ENCODE measurements around the gene ARHGAP12.

Gene ARHGAP12

DNA sequence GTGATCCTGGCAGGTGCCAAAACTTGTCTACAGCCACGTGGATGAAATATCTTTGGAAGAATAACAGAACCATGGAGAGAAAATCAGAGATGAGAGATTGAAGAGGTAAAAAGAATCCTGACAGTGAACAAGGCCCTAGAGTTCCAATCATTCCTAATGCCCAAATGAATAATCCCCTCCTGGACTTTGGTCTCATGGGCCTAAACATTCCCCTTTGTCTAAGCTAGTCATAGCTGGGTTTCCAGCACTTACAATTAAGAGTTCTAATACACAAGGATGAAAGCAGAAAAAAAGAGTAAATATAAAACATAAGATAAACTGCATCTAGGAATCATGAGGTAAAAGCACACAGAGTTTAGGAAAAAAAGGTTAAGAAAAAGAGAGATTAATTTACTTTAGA lies 40.2 kb downstream of the ARHGAP12 start:
- Histone ChIP-seq H3K4me1 (ENCODE audit: control insufficient read depth, insufficient read depth, low read length) (no peaks in the 10 kb centered on the region), H3K4me3 (ENCODE audit: low read depth, low read length) (no peak overlapping the region), H3K9me3 (ENCODE audit: control insufficient read depth, insufficient read depth, low read depth, low read length) (no peaks in the 10 kb centered on the region), H3K27ac (ENCODE audit: extremely low read depth, low read depth, low read length) (no peak overlapping the region), H3K36me3 (ENCODE audit: control insufficient read depth in 2 of 2, insufficient read depth in 1 of 2, low read length in 2 of 2) (no peaks in the 10 kb centered on the region)
- no peak for TF ChIP-seq ZNF302 (tag by site-specific recombination; IDR thresholded peaks at IDR 0.05; ENCODE audit: low read depth)
- TF ChIP-seq ZNF248 (tag by site-specific recombination; IDR thresholded peaks at IDR 0.05): no peak
- TF ChIP-seq KLF8 (tag by site-specific recombination; IDR thresholded peaks at IDR 0.05): no peak
- TF ChIP-seq ZNF555 (tag by site-specific recombination; conservative IDR thresholded peaks at IDR 0.05): no peak
- ChIA-PET CTCF (no interaction called here), POLR2A (no interaction called here)

DNA sequence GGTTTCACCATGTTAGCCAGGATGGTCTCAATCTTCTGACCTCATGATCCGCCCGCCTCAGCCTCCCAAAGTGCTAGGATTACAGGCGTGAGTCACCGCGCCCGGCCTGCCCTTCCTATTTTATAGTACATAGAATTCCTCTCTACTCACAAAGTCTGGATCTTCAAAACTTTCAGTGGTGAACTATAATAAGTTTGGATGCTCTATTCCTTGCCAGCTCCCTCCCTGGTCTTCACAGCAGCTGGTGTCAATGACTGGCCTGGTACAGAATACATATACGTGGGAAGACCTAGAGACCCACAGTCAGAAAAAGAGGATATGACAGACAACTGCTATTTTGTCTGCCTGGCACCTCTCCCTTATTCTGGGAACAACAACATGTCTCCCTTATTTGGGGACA lies 40.8 kb downstream of the ARHGAP12 start:
- TF ChIP-seq, protein P1, sequence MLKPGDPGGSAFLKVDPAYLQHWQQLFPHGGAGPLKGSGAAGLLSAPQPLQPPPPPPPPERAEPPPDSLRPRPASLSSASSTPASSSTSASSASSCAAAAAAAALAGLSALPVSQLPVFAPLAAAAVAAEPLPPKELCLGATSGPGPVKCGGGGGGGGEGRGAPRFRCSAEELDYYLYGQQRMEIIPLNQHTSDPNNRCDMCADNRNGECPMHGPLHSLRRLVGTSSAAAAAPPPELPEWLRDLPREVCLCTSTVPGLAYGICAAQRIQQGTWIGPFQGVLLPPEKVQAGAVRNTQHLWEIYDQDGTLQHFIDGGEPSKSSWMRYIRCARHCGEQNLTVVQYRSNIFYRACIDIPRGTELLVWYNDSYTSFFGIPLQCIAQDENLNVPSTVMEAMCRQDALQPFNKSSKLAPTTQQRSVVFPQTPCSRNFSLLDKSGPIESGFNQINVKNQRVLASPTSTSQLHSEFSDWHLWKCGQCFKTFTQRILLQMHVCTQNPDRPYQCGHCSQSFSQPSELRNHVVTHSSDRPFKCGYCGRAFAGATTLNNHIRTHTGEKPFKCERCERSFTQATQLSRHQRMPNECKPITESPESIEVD (tag by site-specific recombination; IDR thresholded peaks at IDR 0.05): no peak
- no peak overlapping the region for H3K27ac ChIP-seq (ENCODE audit: extremely low read depth, low read depth, low read length)
- POLR2A ChIA-PET: no interaction called here
- CTCF ChIA-PET: no interaction called here
- H3K9me3 ChIP-seq (ENCODE audit: control insufficient read depth, insufficient read depth, low read depth, low read length): no peaks in the 10 kb centered on the region
- no peaks in the 10 kb centered on the region for H3K4me1 ChIP-seq (ENCODE audit: control insufficient read depth, insufficient read depth, low read length)
- H3K36me3 ChIP-seq (ENCODE audit: control insufficient read depth in 2 of 2, insufficient read depth in 1 of 2, low read length in 2 of 2): no peaks in the 10 kb centered on the region
- H3K4me3 ChIP-seq (ENCODE audit: low read depth, low read length): no peak overlapping the region

DNA sequence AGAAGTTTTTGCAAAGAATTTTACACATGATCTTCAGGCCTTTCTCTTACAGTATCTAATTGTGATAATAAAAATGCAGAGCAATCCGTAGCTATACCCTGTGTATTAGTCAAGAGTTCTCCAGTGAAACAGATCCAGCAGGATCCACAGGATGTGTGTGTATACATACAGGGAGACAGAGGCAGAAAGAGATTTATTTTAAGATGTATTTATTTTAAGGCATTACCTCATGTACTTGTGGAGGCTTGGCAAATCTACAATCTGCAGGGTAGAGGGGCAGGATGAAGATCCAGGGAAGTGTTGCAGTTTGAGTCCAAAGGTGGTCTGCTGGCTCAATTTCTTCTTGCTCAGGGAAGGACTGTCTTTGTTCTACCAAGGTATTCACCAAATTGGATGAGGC lies 41.7 kb downstream of the ARHGAP12 start:
- Histone ChIP-seq H3K36me3 (ENCODE audit: control insufficient read depth in 2 of 2, insufficient read depth in 1 of 2, low read length in 2 of 2) (no peaks in the 10 kb centered on the region), H3K4me1 (ENCODE audit: control insufficient read depth, insufficient read depth, low read length) (no peaks in the 10 kb centered on the region)
- CTCF ChIA-PET: interaction anchor here (1.4 kb wide), 1 partner anchor 25 kb away, joined by 3 read pairs; no protein-coding TSS in a partner anchor

More for the DNA sequence above, 41.7 kb downstream of the ARHGAP12 start:
- Histone ChIP-seq H3K27ac (ENCODE audit: extremely low read depth, low read depth, low read length) (no peak overlapping the region), H3K4me3 (ENCODE audit: low read depth, low read length) (no peak overlapping the region), H3K9me3 (ENCODE audit: control insufficient read depth, insufficient read depth, low read depth, low read length) (no peaks in the 10 kb centered on the region)
- TF ChIP-seq MEIS1 (CRISPR knock-in tag; IDR thresholded peaks at IDR 0.05; ENCODE audit: borderline replicate concordance): no peak
- TF ChIP-seq KLF7 (tag by site-specific recombination; IDR thresholded peaks at IDR 0.05; ENCODE audit: borderline replicate concordance): no peak
- TF ChIP-seq ZSCAN23 (tag by site-specific recombination; IDR thresholded peaks at IDR 0.05): no peak
- TF ChIP-seq TRIM28 (IDR thresholded peaks at IDR 0.05; ENCODE audit: borderline replicate concordance, low read length): no peak
- no peak for TF ChIP-seq ZNF701 (tag by site-specific recombination; IDR thresholded peaks at IDR 0.05)
- TF ChIP-seq, protein P2, sequence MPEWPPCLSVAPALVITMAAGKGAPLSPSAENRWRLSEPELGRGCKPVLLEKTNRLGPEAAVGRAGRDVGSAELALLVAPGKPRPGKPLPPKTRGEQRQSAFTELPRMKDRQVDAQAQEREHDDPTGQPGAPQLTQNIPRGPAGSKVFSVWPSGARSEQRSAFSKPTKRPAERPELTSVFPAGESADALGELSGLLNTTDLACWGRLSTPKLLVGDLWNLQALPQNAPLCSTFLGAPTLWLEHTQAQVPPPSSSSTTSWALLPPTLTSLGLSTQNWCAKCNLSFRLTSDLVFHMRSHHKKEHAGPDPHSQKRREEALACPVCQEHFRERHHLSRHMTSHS (tag by site-specific recombination; IDR thresholded peaks at IDR 0.05): no peak
- TF ChIP-seq, protein P3, sequence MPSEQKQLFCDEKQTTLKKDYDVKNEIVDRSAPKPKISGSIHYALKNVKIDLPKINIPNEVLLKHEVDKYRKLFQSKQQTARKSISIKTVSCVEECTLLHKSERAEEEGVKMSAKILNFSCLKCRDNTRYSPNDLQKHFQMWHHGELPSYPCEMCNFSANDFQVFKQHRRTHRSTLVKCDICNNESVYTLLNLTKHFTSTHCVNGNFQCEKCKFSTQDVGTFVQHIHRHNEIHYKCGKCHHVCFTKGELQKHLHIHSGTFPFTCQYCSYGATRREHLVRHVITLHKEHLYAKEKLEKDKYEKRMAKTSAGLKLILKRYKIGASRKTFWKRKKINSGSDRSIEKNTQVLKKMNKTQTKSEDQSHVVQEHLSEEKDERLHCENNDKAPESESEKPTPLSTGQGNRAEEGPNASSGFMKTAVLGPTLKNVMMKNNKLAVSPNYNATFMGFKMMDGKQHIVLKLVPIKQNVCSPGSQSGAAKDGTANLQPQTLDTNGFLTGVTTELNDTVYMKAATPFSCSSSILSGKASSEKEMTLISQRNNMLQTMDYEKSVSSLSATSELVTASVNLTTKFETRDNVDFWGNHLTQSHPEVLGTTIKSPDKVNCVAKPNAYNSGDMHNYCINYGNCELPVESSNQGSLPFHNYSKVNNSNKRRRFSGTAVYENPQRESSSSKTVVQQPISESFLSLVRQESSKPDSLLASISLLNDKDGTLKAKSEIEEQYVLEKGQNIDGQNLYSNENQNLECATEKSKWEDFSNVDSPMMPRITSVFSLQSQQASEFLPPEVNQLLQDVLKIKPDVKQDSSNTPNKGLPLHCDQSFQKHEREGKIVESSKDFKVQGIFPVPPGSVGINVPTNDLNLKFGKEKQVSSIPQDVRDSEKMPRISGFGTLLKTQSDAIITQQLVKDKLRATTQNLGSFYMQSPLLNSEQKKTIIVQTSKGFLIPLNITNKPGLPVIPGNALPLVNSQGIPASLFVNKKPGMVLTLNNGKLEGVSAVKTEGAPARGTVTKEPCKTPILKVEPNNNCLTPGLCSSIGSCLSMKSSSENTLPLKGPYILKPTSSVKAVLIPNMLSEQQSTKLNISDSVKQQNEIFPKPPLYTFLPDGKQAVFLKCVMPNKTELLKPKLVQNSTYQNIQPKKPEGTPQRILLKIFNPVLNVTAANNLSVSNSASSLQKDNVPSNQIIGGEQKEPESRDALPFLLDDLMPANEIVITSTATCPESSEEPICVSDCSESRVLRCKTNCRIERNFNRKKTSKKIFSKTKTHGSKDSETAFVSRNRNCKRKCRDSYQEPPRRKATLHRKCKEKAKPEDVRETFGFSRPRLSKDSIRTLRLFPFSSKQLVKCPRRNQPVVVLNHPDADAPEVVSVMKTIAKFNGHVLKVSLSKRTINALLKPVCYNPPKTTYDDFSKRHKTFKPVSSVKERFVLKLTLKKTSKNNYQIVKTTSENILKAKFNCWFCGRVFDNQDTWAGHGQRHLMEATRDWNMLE (tag by site-specific recombination; conservative IDR thresholded peaks at IDR 0.05; ENCODE audit: low read depth): no peak
- TF ChIP-seq KLF16 (tag by site-specific recombination; IDR thresholded peaks at IDR 0.05): no peak
- no peak for TF ChIP-seq OVOL3 (tag by site-specific recombination; IDR thresholded peaks at IDR 0.05)
- TF ChIP-seq, protein P4, sequence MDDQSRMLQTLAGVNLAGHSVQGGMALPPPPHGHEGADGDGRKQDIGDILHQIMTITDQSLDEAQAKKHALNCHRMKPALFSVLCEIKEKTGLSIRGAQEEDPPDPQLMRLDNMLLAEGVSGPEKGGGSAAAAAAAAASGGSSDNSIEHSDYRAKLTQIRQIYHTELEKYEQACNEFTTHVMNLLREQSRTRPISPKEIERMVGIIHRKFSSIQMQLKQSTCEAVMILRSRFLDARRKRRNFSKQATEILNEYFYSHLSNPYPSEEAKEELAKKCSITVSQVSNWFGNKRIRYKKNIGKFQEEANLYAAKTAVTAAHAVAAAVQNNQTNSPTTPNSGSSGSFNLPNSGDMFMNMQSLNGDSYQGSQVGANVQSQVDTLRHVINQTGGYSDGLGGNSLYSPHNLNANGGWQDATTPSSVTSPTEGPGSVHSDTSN (CRISPR knock-in tag; IDR thresholded peaks at IDR 0.05): no peak
- no peak for TF ChIP-seq ZNF621 (tag by site-specific recombination; IDR thresholded peaks at IDR 0.05)
- no peak for TF ChIP-seq ZNF664 (tag by site-specific recombination; IDR thresholded peaks at IDR 0.05)
- no peak for TF ChIP-seq ZNF292 (tag by site-specific recombination; IDR thresholded peaks at IDR 0.05; ENCODE audit: borderline replicate concordance, low read depth)
- no peak for TF ChIP-seq ZNF521 (tag by site-specific recombination; IDR thresholded peaks at IDR 0.05)
- TF ChIP-seq ZNF24 (tag by site-specific recombination; IDR thresholded peaks at IDR 0.05): no peak
- no peak for TF ChIP-seq ZNF311 (tag by site-specific recombination; IDR thresholded peaks at IDR 0.05; ENCODE audit: borderline replicate concordance)
- POLR2A ChIA-PET: no interaction called here
